Camera-type eye (tissue), 1 donor: ENCODE data around the gene APOB. TPM values are rescaled to one million over a fixed set of nuclear protein-coding genes. Genes with fewer than 3 reads are reported as not detected.

Source experiments
- total RNA-seq: library from RNA; depleted of rRNA; stranded (reverse); fragments of >200 nt; gene quantifications from one replicate; pipeline ENCODE4 v1.2.3, GENCODE V29; 2014

APOB gene
- 0.11 TPM for total RNA-seq

GRCh38 chr2:21043744-21044532 lies at the start of gene APOB:
Gene APOB, minus strand, starts transcription at chr2:21044073. Its CDS starts 128 bp downstream, at chr2:21043945.

Other genes with a start within 250 kb of the APOB start
- 45.2 TPM for gene LDAH, start 221.0 kb downstream of the APOB start, total RNA-seq
- not detected for gene TDRD15, start 79.9 kb upstream of the APOB start, total RNA-seq